GM18507 (cell line): ENCODE results near the gene CALU.

ENCODE experiments used
- DNase-seq: peaks from one replicate; pipeline ENCODE4 v3.0.0; 2011; ENCODE audit warnings: low read depth; ENCODE audit not compliant: insufficient read length; ENCODE audit errors: extremely low spot score
- FAIRE-seq: peaks from 2 replicates; lab custom pipeline; 2011; peaks lifted over from hg19 to GRCh38; lab: Jason Lieb, UNC

The CALU gene

DNA sequence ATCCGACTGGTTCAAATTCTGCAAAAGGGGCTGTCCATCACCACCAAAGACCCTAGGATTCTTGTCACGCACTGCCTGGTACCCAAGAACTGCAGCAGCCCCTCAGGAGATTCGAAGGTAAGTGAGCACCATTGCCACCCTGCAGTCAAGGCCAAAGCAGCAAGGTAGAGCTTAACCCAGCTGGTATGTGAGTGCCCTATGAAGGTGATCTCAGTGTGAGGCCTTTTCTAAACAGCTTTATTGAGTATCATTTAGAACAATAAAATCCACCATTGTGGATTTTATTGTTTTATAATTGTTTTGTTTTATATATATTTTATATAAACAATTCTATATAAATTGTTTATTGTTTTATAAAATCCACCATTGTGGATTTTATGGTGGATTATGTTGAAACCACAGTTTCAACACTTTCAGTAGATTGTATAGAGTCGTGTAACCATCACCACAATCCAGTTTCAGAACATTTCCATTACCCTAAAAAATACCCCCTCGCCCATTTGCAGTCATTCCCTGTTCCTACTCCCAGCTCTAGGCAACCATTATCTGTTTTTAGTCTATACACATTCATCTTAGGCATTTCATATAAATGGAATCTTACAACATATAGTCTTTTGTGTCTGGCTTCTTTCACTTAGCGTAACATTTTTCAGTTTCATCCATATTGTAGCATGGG lies 20.1 kb upstream of the CALU start:
- DNase-seq (no peak), FAIRE-seq (no peak)

GRCh38 chr7:128721376-128721775 lies 17.8 kb upstream of the CALU start:
- FAIRE-seq: no peak
- no peak for DNase-seq

DNA sequence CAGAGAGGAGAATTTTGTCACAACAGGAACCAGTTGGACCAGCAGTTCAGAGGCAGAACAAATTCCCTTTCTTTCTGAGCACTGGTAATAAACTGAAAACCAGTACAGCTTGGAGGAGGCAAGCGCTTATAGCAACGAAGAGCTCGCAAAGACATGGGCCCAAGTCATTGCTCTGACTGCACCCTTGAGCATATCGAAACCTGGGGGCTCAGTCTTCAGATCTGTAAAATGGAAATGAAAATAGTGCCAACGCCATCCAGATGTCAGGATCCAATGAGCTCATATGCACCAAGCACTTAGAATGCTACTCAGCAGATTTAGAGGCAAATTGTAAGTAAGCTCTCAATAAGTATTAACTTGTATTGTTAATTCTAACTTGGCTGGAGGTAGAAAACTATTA lies 14.4 kb upstream of the CALU start:
- DNase-seq (no peak), FAIRE-seq (no peak)

DNA sequence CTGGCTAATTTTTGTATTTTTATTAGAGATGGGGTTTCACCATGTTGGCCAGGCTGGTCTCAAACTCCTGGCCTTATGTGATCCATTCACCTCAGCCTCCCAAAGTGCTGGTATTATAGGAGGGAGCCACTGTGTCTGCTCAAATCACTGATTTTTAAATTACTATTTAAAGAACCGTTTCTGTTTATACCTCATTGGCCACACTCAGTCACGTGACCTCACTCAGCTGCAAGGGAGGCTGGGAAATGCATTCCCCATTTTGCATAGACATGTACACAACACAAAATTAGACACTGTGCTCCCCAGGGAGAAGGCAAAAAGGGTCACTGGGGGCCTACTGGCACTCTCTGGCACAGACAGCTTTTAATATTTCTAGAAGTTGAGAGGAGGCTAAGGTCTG lies 13.6 kb upstream of the CALU start:
- DNase-seq: no peak
- no peak for FAIRE-seq

GRCh38 chr7:128726059-128726736 lies 13.0 kb upstream of the CALU start:
- DNase-seq: no peak
- no peak for FAIRE-seq

GRCh38 chr7:128726737-128727072 lies 12.5 kb upstream of the CALU start:
- DNase-seq (no peak), FAIRE-seq (no peak)

GRCh38 chr7:128727239-128727638 lies 11.9 kb upstream of the CALU start:
- no peak for FAIRE-seq
- no peak for DNase-seq

- FAIRE-seq (no peak), DNase-seq (no peak)
Observed at GRCh38 chr7:128728598-128728997, 10.6 kb upstream of the CALU start.

DNA sequence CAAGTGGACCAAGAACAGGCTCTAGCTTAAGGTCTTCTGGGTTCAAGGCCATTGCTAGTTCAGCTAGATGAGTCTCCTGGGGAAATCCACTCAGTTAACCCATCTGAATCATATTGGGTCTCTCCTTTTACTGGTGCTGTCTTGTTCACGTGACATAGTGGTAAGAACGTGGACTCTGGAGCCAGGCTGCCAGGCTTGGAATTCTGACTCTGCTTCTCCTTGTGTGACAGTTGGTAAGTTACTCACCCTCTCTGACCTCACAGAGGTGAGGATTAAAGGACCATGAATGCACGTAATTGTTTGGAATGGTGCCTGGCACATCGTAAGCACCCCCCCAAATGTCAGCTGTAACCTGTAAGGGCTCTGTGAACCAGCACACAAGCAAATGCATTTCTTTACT lies 9.7 kb upstream of the CALU start:
- DNase-seq (no peak), FAIRE-seq (no peak)

- FAIRE-seq: no peak
- DNase-seq: no peak
Observed at GRCh38 chr7:128731184-128731583, 8.0 kb upstream of the CALU start.

DNA sequence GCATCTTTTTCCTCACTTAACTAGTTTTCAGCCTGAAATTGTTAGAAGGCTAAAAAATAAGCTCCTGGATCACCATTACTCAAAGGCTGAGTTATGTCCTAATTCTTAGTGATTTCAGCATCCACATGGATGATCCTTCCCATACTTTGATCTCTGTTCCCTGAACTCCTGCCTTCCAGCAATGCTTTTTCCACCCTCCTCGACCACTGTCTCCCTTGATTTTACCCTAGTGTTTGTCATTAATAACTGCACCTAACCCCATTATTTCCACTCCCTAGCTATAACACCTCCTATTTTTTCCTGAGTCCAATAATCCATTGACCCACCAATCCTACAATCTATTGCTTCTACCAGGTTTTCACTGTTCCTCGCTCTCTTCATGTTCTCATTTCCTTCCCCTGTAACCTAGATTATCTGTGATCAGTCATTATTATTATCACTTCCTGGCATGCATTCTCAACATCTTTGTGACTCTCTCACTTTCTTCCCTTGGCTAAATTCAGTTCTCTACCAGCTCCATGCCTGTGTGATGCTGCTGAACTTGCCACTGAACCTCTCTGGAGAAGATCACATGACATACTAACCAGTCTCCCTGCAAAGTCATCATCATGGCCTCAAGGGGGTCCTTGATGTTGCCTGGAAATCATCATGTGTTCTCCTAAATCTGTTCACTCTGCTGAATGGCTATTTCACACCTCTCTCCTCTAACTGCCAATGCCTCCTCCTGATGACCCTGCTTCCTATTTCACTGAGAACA lies 6.5 kb upstream of the CALU start:
- FAIRE-seq (no peak), DNase-seq (no peak)

GRCh38 chr7:128733278-128733645 lies 5.9 kb upstream of the CALU start:
- no peak for FAIRE-seq
- DNase-seq: no peak

DNA sequence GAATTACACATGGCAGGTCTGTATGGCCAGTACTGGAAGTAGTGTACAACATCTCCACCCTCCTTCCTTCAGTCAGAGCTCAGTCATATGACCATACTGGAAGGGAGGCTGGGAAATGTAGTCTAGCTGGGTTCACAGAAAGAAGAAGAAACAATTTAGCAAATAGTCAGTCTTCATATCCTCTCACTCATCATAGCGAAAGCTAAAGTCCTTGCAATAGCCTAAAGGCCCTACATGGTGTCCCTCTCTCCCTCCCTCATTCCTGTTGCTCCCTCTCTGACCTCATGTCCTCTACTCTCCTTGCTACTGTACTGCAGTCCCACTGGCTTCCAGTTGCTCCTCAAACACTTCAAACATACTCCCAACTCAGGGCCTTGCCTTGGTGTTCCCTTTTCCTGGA lies 4.3 kb upstream of the CALU start:
- FAIRE-seq (no peak), DNase-seq (no peak)

GRCh38 chr7:128735436-128735835 lies 3.7 kb upstream of the CALU start:
- FAIRE-seq (no peak), DNase-seq (no peak)

GRCh38 chr7:128737441-128737840 lies 1.7 kb upstream of the CALU start:
- FAIRE-seq: no peak
- no peak for DNase-seq

GRCh38 chr7:128737867-128738385 lies 1.2 kb upstream of the CALU start:
- DNase-seq: no peak
- FAIRE-seq: no peak

DNA sequence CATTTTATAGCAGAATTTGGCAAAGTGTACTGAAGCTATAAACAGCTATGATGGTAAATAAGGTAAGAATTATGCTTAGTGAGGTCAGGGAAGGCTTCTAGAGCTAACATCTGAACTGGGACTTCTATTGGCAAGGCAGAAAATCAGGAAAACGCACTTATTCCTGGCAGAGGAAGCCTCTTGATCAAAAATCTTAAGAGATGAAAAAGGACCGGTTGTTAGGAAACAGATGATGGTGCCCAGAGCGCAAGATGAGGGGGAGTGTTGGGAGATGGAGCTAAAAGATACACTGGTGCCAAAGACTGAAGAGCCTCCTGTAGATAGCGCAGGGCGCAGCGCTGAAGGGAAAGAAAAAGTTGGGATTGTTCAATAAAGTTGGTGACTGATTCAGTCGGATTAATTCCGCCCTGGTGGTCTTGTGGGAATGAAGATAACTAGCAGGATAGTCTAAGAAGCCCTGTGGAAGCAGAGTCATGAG lies 550 bp upstream of the CALU start:
- peak; percentile 12 for FAIRE-seq
- DNase-seq: no peak

DNA sequence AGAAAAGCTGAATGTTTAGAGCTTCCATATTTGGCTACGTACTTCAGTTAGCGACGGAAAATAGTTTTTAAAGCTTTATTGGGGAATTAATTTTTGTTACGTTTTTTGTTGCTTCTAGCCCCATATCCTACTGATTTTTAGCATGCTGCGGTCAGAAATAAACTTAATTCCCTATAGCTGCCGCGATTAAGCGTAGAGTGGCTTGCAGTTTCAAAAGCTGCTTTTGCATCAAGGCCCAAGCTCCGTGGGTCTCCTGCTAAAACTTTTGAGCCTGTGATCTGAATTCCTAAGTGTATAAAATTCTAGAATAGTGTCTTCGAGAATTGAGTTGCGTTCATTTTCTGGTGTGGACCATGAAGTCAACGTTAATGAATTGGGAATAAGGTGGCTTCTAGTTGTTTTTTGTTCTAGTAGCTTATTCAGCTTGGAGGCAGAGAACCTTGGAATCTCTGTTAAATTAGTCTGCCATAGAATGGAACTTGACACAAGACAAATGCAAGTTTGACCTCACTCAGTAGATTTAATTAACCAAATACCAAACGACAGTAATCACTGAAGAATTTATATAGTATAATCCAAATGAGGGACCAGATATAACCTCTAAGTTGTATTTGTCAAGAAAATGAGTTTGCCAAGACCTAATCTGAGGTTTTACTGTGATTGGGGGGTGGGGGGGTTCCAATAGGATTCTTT lies 977 bp downstream of the CALU start:
- DNase-seq (no peak), FAIRE-seq (no peak)

GRCh38 chr7:128740996-128741395 lies 1.8 kb downstream of the CALU start:
- DNase-seq: no peak
- FAIRE-seq: no peak

GRCh38 chr7:128741491-128741890 lies 2.3 kb downstream of the CALU start:
- DNase-seq (no peak), FAIRE-seq (no peak)
